Ureter (tissue), 1 donor: ENCODE results near the gene MED13L. TPM values are rescaled to one million over a fixed set of nuclear protein-coding genes. Genes with fewer than 3 reads are reported as not detected.

Experiments used
- DNase-seq: peaks from one replicate; pipeline ENCODE4 v3.0.0-alpha.2; 2020; ENCODE audit warnings: low spot score
- total RNA-seq: library from RNA; stranded (reverse); gene quantifications from one replicate; pipeline ENCODE4 v1.2.4, GENCODE V29; 2023
- donor health status: DM: yes; HTN: yes; CAD: no.

Gene MED13L
- 130 TPM for total RNA-seq

DNA sequence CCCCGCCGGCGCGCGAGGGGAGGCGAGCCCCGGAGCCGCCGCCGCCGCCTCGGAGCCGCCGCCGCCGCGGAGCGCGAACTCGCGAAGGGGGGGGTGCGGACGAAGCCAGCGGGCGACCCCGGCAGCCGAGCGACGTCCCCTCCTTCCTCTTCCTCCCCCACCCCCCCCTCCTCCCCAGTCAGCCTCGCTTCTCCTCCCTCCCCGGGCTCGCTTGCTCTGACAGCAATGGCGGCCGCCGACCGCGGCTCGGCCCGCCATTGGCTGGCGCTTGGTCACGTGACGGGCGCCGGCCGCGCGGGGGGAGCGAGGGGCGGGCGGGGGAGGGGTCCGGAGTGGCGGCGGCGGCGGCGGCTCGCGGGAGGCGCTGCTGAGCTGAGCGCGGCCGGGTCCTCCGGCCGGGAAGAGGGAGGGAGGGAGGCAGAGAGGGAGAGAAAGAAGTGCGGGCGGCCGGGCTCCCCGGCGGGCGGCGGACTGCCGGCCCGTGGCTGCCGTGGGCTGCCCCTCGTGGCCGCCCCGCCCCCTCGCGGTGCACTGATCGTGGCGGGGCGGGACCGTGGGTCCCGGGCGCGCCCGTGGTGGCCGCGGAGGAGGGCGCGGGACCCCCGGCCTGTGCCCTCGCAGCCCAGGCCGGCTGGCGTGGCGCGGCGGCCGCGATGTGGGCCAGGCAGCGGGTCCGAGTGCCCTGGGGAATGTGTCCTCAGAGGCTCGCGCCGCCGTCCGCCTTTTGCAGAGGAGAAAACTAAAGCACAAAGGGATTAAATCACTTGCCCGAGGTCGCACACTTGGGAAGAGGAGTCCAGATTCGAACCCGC is at the start of gene MED13L:
Gene MED13L (minus strand): TSS at position 227 of the 812 bp plus-strand sequence. CDS start 562 bp downstream, outside the sequence.
- DNase-seq, result peak; percentile 91

DNA sequence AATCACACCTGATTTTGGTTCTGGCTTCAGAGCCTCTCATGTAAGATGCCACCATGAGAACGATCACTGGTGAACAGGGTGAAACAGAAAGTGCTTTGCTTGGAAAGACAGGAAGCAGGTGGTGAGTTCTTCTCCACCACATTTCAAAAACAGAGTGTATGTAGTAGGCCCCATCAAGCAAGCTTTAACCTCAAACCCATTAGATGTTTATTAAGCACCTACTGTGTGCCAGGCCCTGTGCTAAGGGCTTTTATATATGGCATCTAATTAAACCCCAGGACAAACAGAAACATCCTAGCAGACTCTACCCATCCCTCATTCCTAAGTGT is 47.8 kb upstream of the MED13L start:
- no peak for DNase-seq

DNA sequence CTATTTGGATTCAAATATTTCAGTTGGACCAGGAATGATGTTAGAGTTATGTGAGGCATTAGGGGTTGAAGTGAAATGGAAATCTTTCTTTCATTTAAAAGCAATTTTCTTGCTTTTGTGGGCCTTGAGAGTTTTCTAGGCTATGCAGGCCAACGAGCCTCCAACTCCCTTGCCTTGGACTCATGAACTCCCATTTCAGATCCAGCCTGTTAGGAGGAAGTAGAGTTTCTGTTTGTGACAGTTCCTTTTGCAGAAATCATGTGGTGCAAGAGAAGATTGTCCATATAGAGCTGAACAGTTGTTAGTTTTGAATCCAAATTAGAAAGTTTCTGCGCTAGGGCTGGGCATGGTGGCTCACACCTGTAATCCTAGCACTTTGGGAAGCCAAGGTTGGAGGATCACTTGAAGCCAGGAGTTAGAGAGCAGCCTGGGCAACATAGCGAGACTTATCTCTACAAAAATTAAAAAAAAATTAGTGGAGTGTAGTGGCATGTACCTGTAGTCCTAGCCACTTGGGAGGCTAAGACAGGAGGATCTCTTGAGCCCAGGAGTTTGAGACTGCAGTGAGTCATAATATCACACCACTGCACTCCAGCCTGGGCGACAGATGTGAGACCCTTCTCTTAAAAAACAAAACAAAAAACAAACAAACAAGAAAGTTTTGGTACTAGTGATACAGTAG is 47.3 kb upstream of the MED13L start:
- DNase-seq, result no peak

DNA sequence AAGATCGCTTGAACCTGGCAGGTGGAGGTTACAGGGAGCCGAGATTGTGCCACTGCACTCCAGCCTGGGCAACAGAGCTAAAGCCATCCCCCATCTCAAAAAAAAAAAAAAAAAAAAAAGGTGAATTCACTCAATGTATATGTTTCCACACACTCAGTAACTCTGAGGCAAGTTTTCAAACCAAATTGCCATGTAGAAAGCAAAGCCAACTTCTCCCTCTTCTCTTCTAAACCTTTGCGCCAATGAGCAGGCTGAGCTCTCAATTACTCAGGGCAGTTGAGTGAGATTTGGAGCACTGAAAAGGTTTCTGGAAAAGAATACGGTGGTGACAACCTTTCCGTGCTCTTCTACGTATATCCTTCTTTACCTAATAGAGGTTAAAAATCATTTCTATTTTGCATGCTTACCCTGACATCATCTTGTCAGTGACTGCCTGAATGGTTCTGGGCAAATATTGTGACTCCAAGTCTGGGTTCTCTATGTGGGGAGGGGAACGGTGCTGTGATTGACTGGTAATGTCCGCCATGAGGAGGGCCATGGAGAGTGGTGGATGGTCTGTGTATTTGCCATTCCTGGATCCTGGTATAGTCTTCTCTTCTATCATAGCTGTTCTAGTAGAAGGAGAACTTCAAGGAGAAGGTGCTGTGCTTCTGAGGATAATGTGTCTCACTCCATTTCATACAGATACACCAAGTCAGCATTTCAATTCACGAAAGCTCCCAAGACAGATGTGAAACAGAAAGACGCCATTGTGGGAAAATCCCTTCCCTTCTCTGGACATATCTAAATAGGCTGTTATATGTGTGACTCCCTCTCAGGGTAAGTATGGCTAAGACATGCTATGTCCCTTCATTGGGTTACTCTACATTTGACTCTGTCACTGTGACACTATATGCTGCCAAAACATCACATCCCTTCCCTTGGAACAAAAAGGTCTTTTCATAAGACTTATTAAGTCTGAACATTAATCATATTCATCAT is 46.2 kb upstream of the MED13L start:
- no peak for DNase-seq

DNA sequence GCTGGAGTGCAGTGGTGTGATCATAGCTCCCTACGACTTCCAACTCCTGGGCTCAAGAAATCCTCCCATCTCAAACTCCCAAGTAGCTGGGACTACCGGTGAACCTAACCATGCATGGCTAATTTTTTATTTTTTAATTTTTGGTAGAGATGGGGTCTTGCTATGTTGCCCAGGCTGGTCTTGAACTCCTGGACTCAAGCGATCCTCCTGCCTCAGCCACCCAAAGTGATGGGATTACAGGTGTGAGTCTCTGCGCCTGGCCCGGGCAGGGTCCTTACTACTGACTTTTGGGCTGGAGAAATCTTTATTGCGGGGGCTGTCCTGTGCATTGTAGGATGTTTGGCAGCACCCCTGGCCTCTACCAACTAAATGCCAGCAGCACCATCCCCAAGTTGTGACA is 44.4 kb upstream of the MED13L start:
- DNase-seq, result no peak

DNA sequence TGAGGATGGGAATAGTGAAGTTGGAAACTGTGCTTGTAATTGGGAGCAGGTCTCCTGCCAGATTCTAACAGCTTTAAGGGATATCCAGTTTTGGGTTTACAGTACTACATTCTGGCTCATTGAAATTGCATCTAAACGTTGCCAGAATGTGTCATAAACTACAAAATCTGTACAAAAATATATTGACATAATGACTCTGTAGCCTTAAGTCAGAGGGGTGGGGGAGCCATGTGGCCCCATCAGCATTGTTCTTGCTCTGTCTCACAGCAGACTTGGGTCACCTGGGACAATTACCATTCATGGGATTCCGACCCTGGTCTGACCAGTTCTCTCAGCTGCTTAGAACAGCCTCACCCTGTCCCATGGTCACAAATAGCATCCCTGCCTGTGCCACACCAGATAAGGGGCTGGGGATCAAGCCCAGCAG is 43.3 kb upstream of the MED13L start:
- DNase-seq, result no peak

DNA sequence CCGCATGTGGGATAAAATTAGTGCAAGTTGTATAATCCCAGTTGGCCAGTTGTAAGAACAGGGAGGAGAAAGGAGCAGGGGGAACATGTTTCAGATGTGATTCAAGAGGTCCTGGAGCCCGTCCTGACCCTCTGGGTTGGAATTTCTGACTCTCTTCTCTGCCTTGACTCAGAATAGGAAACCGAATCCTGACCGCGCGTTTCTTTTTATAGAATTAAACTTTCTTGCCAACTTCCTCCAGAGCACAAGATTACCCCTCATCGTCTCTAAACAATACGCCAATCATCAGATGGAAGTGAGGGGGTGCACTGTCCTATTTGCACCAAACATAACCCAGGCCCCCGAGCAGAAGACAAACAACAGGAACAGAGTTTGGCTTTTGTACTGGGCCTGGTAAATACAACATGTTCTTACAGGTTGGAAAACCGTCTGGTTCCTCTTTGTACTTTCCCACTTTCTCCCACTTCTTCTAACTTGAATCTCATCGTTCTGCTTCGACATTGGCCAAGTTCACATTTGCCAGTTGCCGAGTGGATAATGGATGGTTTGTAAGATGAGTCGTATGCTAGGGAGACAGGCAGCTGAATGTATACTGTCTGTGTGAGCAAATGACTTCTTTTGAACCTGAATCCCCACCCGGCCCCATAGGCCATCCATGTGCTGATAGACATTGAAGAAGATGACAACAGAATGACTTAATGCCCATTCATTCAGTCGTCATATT is 42.6 kb upstream of the MED13L start:
- peak; percentile 63 for DNase-seq

DNA sequence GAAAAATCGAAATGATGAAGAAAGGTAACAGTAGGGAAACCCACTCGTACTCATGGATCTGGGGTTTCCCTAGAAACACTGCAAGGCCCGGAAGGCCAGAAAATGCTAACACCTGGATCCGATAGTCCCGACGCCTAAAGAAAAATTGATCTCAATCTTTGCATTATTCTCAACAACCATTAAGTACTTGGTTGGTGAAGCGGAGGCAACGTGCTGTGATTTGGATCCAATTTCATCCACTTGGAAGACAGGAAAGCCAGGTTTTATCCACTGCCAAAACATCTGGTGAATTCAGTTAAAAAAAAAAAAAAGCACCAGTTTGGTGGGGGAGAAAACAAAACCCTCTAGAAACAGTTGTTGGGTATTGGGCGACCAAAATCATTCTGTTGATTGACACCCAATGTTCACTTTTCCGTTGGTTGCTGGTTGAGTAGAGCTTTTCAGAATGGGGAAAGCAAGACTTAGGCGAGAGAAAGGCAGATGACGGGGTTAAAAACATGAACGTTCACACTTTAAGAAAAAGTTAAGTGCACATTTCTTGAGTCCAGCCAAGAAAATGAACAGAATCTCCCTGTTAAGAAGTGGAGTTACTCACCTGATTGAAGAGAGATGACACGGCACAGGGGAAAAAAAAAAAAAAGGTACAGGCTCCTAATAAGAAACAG is 41.9 kb upstream of the MED13L start:
- no peak for DNase-seq

DNA sequence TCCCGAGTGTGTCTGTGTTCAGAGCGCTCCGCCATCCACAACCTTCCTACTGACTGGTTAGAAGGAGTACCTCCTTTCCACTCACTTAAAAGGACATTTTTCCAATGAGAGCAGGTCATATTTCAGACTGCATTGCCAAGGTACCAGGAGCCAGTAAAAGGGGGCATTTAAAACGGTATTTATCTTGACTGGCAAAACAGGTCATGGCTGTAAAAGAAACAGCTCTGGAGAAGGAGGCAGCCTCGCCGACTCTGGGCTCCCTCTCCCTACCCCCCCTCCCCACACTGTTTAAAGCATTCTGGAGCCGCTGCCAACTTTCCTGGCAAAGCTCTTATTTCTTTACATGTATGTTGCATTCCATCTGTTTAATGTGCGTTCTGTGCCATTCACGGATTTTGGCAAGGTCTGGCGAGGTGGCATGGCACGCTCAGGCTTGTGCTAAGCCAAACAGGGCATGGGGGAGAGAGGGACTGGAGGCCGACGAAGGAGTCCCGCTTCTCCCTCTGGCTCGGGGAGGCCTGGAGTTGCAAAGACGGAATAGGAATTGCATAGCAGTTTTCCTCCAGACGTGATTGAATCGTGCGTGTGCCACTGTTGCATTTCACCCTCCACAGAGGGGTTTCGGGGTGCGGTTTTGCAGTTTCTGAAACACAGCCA is 41.2 kb upstream of the MED13L start:
- no peak for DNase-seq

DNA sequence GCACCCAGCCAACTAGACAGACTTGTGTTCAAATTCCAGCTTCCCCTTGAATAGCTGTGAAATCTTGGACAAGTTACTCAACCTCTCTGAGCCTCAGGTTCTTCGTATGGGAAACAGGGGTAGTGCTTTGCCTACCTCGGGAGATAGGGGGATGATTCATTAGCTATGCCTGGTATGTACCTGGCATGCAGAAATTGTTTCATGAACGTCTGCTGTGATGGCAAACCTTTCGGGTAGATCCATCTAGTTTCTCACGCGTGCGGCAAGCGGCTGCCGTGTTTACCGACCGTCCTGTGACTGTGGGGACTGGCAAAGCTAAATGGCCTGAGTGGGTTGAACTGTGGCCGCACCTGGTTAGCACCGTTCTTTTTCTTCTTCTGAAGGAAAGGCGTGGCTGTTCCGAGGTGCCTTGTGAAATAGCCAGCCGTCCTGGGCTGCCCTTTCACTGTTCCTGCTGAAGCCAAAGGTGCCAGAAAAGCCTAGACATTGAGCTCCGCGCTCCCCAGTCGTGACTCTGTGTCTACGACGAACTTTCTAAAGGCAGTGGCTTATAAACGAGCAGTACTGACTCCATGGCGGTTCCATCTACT is 40.6 kb upstream of the MED13L start:
- DNase-seq, result no peak

DNA sequence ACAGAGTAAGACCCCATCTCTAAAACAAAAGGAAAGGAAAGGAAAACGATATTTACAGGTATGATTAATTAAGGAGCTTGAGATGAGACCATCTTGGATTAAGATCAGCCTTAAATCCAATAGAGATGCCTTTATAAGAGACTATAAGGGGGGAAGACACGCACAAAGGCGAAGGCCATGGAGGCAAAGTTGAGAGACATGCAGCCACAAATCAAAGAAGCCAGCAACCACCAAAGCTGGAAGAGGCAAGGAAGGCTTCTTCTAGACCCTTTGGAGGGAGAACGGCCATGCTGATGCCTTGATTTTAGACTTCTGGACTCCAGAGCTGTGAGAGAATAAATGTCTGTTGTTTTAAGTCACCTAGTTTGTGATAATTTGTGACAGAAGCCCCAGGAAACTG is 39.6 kb upstream of the MED13L start:
- no peak for DNase-seq

DNA sequence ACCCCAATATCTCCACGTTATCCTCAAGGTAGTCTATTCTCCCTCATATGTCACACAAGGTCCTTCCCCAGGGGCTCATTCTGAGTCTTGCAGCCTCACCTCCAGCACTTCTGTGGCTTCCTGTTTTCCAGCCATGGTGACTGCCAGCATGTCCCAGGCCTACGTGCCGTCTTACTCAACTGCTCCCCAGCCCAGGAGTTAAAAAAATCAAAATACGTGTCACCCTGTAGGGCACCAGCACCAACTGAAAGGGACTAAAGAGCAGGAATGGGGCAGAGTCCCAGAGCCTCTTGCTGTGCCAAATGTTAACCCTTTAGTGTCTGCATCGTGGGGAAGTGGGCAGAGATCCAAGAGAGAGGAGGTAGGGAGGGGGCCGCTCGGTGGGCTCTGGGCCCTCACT is 37.0 kb upstream of the MED13L start:
- DNase-seq, result no peak

DNA sequence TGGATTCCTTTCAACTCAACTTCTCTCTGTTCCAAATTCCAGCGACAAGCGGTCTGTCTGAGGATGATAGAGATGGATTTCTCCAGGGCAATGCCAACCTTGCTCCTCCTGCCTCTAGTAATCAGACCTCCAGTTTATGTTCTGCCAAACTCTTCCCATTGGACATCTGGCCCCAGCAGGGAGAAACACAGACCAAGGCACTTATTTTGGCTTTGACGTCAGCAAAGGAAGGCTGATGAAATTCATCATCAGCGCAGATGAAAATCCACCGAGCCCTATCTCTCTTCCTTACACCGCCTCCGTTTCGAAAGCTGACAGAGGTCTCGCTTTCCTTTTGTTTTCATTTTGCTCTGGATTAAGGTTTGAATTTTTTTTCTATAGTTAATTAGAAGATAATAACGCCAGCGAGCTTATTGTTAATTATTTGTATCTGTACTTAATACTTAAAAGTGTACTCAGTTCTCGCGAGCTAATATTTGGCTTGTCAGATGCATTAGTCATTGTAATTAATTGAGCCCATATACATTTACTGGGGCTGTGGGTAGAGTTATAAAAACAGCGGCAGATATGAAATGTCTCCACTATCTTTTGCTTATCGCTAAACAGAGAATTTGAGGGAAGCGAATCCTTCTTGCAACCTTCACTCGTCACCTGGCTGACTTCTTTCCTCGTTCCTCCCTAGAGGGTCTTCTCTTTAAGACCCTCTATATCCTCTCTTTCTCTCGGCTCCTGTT is 35.9 kb upstream of the MED13L start:
- DNase-seq, result no peak

DNA sequence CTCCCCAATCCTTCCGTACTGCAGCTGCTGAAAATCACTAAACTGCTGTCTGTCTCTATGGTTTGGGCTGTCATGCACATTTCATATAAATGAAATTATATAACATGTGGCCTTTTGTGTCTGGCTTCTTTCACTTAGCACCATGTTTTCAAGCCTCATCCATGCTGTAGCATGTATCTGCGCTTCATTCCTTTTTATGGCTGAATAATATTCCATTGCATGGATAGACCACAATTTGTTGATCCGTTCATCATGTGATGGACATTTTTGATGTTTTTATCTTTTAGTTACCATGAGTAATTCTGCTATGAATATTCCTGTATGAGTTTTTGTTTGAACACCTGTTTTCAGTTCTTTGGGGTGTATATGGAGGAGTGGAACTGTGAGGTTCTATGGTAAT is 32.6 kb upstream of the MED13L start:
- DNase-seq, result no peak

DNA sequence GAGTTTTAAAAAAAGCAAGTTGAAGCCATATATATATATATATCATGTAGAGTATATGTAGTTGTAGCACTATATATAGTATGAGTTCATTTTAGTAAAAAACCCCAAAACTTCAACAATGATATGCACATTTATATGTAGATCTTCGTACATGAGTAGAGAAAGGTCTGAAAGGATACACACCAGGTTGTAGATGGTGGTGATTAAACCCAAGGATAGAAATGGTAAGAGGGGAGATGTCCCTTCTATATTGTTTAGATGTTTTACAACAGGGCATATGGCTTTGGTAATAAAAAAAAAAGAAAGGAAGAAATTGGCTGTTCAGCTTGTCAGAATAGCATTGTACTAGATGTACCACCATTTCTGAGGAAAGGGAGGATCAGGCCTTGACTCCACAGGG is 31.9 kb upstream of the MED13L start:
- no peak for DNase-seq

DNA sequence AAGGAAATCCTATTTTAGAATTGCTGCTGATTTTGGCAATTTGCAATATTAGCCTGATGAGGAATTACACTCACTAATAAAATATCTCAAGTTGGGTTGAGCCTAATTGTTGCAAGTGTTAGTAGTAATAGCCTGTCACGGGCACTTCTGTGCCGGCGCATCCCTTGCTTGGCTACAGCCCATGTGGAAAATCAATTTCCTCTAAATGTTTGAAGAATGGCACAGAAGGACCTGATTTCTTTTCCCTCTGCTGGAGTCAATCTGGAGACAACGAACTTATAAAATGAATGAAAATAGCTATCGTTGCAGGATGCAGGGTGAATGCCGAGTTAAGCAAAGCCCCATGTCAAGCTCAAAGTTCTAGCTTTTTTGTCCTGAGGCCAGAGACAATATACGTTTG is 31.2 kb upstream of the MED13L start:
- no peak for DNase-seq

DNA sequence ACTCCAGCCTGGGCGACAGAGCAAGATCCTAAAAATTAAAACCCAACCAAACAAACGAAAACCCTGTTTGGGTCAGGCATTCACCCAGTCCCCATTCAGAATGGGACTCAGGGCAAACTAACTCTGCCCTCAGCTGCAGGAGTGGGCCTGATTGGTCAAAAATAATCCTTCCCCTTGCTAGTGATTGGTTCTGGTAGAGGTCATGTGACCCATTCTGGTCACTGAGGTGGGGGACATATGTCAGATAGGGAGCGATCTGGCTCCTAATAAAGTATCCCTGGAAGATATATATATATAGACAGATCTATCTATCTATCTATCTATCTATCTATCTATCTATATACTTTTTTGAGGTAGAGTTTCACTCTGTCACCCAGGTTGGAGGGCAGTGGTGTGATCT is 29.5 kb upstream of the MED13L start:
- no peak for DNase-seq

DNA sequence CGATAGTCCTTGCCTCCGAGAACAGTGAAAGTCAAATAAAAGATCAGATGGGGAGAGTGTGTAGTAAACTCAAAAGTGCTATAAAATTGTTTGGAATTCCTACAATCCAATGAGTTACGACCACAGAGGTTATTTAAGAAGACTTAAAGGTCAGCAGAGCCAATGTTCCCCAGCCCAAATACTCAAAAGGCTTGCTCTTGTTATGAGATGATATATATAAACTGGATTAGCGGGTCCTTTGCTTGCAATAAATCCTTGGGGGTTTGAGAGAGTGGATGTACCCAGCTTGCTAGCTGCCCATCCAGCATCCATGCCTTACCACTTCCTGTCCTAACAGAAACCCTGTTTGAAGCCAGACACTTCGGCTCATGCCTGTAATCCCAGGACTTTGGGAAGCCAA is 29.0 kb upstream of the MED13L start:
- DNase-seq, result no peak

DNA sequence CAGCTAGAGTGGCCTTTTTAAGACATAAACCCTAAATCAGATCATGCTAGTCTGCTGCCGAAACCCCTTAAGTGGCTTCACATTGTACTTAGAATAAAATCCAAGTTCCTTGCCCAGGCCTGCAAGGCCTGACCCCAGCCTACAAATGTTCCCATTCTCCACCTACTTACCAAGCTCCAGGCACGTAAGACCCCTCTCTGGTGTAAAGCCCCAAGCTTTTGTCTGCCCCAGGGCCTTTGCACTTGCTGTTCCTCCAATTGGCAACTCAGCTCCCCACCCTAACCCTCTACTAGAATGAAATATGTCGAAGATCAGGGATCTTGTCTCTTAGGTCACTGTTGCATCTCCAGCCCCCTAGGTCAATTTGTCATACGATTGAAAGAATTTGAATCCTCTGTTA is 27.1 kb upstream of the MED13L start:
- DNase-seq, result no peak
